ENCODE results near the gene CEACAM3. TPM values are rescaled to one million over a fixed set of nuclear protein-coding genes. Genes with fewer than 3 reads are reported as not detected.

The CEACAM3 gene
- total RNA-seq, 1 experiment from 2014 or later: not detected

DNA sequence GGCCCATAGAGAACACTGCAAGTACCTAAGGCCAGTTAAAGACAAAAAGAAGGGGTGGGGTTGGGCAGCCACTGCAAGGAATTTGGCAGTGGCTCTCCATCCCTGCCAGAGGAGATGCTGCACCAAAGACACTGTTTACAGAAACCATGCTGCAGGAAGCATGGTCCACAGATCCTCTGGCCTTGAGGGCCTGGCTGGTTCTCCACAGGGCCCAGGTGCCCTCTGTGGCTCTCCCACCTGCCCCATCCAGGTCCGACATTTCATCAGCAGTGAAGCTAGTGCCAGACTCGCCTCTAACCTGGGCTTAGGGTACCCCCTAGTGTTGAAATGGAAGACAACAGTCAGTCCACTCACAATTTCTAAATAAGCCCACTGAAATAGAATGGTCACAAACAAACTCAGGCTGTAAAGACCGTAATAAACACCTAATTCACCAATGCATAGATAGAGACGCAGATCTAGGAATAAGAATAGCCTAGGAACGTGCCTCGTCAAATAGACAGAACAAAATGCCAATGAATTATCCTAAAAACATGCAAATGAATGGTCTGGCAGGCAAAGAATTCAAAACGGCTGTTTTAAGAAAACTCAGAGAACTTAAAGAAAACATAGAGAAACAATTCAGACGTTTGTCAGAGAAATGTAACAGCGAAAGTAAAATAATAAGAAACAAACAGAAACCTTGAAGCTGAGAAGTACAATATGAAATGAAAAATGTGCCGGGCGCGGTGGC, 24.8 kb downstream of the CEACAM3 start:
- DNase-seq (ENCODE audit: low read depth): peak; percentile 52
- in situ Hi-C loops (cut with HindIII; ENCODE audit: low pct_unique_long_range_greater_than_20kb, low sequenced_read_pairs): no loop called here

DNA sequence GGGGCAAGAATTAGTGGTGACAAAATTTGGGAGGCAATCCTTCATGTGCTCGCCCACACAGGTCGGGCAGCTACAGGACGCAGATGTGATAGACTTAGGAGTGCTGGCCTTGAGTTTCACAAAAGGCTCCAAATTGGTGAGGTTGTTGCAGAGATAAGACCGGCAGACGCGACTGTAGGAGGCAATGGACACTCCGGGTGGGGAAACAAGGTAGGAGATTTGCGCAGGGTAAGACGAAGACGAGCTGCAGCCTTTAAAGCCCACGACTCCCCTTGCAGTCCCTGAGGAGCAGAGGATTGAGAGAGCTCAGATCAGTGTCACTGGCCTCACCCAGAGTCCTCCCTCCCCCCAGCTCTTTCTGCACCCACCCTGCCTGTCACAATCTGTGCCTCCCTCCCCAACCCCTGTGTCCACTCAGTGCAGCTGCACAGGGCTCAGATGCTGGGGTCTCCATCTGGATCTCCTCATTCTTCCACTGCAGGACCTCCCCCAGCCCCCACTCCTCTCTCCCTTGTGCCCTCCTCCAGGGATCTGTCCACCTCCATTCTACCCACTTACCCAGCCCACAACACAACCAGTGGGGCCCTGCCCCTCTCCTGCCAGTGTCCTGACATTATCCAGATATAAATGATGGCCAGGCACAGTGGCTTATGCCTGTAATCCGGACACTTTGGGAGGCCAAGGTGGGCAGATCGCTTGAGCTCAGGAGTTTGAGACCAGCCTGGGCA, 41.8 kb downstream of the CEACAM3 start:
- DNase-seq (ENCODE audit: low read depth): no peak
- in situ Hi-C loops (cut with HindIII; ENCODE audit: low pct_unique_long_range_greater_than_20kb, low sequenced_read_pairs): no loop called here

DNA sequence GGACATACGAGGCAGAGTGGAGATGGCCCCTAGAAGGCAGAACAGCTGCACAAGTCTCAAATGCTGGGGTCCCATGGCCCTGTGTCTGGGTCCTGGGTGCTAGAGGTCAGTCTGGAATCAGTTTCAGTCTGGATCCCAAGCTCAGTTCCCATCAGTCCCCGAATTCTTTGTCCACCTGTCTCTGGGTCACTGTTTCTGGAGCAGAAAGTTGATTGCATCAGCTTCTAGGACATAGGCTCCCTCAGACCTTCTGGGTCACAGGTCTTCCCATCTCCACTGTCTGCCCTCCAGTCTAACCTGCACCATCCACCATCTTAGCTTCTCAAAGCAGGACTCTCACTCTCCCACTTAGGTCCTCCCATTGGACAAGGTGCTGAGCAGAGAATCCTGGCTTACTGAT, 42.8 kb downstream of the CEACAM3 start:
- DNase-seq (ENCODE audit: low read depth): no peak
- in situ Hi-C loops (cut with HindIII; ENCODE audit: low pct_unique_long_range_greater_than_20kb, low sequenced_read_pairs): no loop called here

DNA sequence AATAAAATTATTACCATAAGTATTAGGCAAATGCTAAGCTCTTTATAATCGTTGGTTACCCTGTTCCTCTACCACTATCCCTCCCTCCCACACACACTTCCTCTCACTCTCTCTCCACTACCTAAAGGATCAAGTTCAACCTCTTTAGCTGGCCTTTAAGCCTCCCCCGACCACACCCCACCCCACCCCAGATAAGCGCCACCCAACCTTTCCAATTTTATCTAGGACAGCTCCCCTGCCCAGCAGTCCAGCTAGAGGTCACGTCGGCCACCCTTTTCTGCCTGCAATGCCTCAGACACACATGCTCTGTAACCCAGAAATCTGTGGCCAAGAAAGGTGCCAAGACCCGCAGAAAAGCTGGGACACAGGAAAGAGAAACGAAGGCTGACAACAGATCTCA, 47.0 kb downstream of the CEACAM3 start:
- in situ Hi-C loops (cut with HindIII; ENCODE audit: low pct_unique_long_range_greater_than_20kb, low sequenced_read_pairs): no loop called here
- DNase-seq (ENCODE audit: low read depth): no peak

DNA sequence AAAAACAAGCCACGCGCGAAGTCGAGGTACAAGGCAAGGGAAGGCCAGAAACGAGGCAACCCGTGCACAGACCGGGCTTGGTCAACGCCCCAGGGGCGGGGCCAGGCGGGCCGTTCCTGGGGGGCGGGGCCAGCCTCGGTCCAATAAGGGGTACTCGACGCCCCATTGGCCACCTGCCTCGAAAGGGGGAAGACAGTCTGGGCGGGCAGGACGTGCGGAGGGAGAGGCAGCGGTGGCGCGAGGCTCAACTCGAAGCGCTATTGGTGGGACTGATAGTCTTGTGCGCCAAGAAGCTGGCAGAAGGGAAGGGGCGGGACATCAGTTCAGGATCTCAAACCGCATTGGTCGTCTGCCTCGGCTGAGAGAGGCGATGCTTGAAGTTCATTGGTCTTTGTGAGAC, 48.2 kb downstream of the CEACAM3 start, which contains the start of gene LYPD4:
Gene LYPD4, minus strand, starts transcription at position 83 of the 400 bp plus-strand sequence. CDS start 5,398 bp downstream, outside the sequence.
- DNase-seq (ENCODE audit: low read depth): no peak
- in situ Hi-C loops (cut with HindIII; ENCODE audit: low pct_unique_long_range_greater_than_20kb, low sequenced_read_pairs): no loop called here

DNA sequence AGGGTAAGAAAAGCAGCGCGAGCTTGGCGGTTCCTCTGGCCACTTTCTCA, 48.4 kb downstream of the CEACAM3 start, which contains the start of gene DMRTC2:
Gene DMRTC2, plus strand, starts transcription at position 42 of the 50 bp plus-strand sequence. CDS start 2,387 bp downstream, outside the sequence.
- in situ Hi-C loops (cut with HindIII; ENCODE audit: low pct_unique_long_range_greater_than_20kb, low sequenced_read_pairs): no loop called here
- no peak for DNase-seq (ENCODE audit: low read depth)

DNA sequence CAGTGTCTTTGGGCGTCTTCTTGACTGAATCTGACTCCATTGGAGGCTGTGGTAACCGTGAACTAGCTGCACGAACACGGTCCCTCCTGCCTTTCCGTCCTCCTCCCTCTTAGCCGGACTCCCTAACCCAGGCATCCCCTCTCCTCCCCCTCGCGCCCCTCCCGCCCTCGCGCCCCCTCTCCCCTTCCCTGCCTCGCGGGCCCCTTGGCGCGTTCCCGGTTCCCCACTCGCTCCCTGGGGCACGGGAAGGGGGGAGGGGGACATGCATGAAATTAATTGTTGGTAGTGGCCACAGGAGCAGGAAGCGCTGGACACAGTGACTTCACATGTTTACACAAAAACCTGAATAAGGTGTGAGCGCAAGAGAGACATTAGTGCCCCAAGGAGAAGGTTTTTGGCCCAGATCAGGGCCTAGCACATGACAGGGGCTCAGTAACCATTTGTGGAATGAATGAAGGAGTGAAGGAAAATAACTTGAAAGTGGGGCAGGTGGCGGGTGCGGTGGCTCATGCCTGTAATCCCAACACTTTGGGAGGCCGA, 48.7 kb downstream of the CEACAM3 start:
- DNase-seq (ENCODE audit: low read depth): no peak
- in situ Hi-C loops (cut with HindIII; ENCODE audit: low pct_unique_long_range_greater_than_20kb, low sequenced_read_pairs): no loop called here

DNA sequence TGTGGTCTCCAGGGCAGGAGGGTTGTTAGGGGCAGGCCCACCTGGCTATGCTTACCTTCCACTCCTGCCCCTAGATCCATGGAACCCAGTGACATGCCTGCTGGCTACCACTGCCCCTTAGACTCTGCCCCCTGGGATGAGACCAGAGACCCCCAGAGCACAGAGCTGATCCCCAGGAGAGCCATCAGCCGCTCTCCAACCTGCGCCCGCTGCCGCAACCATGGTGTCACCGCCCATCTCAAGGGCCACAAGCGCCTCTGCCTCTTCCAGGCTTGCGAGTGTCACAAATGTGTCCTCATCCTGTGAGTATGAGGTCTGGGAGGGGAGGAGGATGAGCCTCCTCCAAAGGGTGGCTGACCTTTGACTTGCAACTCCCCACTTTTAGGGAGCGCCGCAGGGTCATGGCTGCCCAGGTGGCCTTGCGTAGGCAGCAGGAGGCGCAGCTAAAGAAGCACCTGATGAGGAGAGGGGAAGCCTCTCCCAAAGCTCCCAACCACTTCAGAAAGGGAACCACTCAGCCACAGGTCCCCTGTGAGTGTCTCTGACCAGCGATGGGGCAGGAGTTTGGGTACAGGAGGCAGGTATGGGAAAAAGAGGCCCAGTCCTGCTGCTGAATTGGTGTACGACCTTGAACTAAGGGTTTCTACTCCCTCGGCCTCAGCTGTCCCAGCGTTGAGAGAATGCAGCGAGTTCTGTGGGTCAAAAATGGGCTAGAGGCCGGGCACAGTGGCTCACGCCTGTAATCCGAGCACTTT, 51.1 kb downstream of the CEACAM3 start:
- no peak for DNase-seq (ENCODE audit: low read depth)
- in situ Hi-C loops (cut with HindIII; ENCODE audit: low pct_unique_long_range_greater_than_20kb, low sequenced_read_pairs): no loop called here

DNA sequence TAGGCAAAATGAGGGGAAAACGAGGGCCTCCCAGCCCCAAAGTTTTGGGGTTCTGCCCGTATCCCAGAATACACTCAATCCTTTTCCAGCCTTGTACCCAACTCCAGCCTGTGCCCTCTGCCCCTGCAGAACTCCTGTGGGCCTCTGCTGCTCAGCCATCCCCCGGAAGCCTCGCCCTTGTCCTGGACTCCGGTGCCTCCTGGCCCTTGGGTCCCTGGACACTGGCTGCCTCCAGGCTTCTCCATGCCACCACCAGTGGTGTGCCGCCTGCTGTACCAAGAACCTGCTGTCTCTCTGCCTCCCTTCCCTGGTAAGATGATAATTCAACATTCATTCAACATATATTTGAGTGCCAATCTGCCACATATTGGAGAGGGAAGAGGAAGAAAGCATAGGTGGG, 52.3 kb downstream of the CEACAM3 start:
- in situ Hi-C loops (cut with HindIII; ENCODE audit: low pct_unique_long_range_greater_than_20kb, low sequenced_read_pairs): no loop called here

DNA sequence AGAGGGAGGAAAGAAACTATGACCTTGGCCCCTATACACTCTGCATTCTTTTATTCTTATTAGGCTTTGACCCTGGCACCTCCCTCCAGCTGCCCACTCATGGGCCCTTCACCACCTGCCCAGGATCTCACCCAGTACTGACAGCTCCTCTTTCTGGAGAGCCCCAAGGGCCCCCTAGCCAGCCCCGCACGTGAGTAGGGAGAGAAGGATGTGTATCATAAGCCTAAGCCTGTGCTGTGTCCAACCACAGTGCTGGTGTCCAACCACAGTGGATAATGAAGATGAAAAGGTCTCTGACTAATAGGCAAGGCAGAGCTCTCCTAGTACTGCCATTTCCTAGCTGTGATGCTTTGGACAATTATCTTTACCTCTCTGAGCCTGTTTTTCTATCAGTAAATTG, 52.7 kb downstream of the CEACAM3 start:
- in situ Hi-C loops (cut with HindIII; ENCODE audit: low pct_unique_long_range_greater_than_20kb, low sequenced_read_pairs): no loop called here
- DNase-seq (ENCODE audit: low read depth): no peak

More for the DNA sequence above, 52.3 kb downstream of the CEACAM3 start:
- no peak for DNase-seq (ENCODE audit: low read depth)

DNA sequence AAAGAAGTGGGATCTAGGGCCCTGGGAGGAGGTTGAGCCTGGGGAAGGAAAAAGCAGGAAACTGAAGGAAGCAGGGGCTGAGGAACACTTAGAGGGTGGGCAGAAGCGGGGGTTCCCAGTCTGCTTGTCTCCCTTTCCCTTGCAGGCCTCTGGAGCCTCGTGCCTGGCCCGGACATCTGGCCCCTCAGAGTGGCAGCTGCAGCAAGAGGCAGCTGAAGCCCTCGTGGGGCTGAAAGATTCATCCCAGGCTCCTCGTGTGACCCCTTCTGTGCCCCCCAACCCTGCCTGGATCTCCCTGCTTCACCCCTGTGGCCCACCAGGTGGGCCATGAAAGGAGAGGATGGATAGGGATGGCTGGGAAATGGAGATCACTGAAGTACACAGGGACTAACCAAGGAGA, 54.0 kb downstream of the CEACAM3 start:
- no peak for DNase-seq (ENCODE audit: low read depth)
- in situ Hi-C loops (cut with HindIII; ENCODE audit: low pct_unique_long_range_greater_than_20kb, low sequenced_read_pairs): no loop called here

DNA sequence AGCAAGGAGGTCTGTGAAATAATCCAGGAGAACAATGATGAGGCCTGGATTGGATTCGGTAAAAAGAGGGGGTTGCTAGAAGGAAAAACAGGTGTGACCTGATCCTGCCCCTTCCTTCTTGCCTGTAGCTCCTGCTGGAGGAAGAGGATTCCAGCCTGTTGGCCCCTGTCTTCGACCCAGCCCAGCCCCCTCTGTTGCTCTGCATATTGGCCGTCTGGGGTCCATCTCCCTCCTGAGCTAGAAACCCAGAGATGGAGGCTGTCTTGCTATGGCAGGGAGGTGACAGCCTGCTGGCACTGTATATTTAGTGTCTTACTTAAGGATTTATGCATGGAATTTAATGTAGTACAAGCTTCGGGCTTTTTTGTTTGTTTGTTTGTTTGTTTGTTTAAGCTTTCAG, 55.1 kb downstream of the CEACAM3 start:
- in situ Hi-C loops (cut with HindIII; ENCODE audit: low pct_unique_long_range_greater_than_20kb, low sequenced_read_pairs): no loop called here
- no peak for DNase-seq (ENCODE audit: low read depth)

DNA sequence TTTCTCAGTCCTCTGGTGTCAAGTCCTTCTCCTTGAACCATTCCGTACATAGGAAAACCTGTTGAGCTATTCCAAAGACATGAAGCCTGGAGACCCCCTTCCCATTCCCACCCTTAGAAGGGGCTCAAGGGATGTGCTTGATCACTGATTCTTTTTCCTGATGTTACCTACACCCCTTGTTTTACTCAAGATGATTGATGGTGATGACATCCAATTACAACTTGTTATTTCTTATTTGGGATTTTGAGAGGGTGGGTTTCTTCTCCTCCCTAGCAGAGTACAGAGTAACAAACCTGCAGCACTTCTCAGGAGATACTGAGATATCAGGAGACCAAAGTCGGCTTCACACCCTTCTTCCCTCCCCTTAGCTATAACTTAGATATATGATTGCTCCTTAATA, 57.0 kb downstream of the CEACAM3 start:
- DNase-seq (ENCODE audit: low read depth): no peak
- in situ Hi-C loops (cut with HindIII; ENCODE audit: low pct_unique_long_range_greater_than_20kb, low sequenced_read_pairs): no loop called here

DNA sequence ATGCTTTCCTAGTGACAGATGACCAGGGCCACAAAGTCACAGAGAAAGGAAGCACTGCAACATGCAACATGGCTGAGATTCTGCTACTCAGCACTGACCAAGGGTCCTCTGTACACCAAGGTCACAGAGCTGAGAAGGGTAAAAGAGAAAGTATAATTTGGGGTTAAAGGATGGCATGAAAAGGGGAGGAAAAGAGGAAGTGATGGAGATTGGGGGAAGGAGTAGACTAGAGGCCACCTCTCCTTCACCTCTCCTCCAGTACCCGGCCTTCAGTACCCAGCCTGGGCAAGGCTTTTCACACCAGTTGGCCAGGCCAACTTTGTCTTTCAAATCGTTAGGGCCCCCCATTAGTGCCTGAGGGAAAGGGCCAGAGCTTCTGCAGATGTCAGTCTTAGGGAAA, 57.4 kb downstream of the CEACAM3 start:
- in situ Hi-C loops (cut with HindIII; ENCODE audit: low pct_unique_long_range_greater_than_20kb, low sequenced_read_pairs): no loop called here
- DNase-seq (ENCODE audit: low read depth): no peak

DNA sequence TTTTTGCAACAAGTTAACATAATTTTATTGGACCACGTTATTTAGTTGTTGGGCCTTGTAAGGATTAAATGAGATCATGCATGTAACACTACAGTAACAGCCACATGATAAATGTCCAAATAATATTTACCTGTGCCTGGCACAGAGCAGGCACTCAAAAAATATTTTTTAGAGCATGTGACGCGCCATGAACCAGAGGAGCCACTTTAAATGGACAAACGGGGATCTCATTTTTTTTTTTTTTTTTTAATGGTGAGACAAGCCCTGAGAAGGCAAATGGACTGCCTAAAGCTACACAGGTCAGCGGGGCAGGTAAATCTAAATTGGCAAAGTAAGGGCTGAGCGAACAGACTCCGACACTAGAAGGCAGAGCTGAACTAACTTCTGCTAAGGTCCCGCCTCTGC, 62.8 kb downstream of the CEACAM3 start:
- DNase-seq (ENCODE audit: low read depth): no peak
- in situ Hi-C loops (cut with HindIII; ENCODE audit: low pct_unique_long_range_greater_than_20kb, low sequenced_read_pairs): no loop called here

DNA sequence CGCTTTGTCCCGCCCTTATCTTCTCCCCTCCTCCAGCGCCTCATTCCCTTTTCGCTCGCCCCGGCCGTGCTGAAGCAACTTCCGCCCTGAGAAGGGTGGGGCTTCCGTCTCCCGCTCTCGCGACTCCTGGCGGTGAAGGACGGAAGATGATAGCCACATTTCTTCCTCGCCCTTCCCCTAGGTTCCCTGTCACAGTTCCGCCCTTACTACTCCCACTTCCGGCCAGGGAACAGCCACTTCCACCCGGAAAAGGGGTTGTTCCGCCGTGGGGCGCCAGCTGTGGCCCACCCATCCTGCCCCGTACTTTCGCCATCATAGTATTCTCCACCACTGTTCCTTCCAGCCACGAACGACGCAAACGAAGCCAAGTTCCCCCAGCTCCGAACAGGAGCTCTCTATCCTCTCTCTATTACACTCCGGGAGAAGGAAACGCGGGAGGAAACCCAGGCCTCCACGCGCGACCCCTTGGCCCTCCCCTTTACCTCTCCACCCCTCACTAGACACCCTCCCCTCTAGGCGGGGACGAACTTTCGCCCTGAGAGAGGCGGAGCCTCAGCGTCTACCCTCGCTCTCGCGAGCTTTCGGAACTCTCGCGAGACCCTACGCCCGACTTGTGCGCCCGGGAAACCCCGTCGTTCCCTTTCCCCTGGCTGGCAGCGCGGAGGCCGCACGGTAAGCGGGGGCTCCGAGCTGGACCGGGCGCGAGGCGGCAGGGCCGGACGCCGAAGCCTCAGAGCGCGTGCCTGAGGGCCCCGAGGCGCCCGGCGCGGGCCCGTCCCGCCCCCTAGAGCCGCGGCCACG, 63.4 kb downstream of the CEACAM3 start, which contains the start of gene RPS19:
Gene RPS19, plus strand, starts transcription at position 638 of the 801 bp plus-strand sequence. CDS start 520 bp downstream, outside the sequence.
- peak; percentile 100 for DNase-seq (ENCODE audit: low read depth)
- in situ Hi-C loops (cut with HindIII; ENCODE audit: low pct_unique_long_range_greater_than_20kb, low sequenced_read_pairs): no loop called here

DNA sequence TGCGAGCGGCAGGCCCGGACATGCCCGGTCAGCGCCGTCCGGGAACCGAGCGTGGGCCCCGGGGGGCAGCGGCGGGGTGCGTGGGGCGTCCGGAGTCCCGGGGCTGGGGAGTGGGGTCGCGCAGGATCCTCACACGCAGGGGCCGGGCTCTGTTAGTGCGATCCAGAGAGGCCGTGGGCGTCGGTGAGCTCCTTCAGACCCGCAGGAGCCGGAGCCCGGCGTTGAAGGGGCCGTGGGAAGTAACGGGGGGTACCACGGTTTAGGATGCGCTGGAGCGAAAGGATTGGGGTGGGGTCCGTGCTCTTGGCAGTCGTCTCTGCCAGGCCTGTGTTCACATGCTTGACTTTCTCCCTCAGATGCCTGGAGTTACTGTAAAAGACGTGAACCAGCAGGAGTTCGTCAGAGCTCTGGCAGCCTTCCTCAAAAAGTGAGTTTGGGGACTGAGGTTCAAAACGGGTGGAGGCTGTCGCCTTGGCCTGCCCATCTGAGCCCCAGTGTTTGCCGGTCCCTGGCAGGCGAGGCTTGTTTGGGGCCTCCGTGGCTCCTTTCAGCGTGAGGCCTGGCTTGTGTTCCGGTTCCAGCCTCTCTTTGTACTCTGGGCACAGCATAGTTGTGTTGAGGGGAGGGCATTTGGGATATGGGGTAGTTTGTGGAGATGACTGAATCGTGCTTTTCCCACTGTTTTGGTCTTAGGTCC, 64.2 kb downstream of the CEACAM3 start:
- in situ Hi-C loops (cut with HindIII; ENCODE audit: low pct_unique_long_range_greater_than_20kb, low sequenced_read_pairs): no loop called here
- DNase-seq (ENCODE audit: low read depth): no peak
